Breast epithelium (tissue), 4 donors: ENCODE measurements around the gene ZNF865. TPM values are rescaled to one million over a fixed set of nuclear protein-coding genes. Genes with fewer than 3 reads are reported as not detected.

Source experiments
- DNase-seq, 2 donors: peaks; one replicate each; pipeline ENCODE4 v3.0.0-alpha.2; 2019; ENCODE audit warnings: low spot score in 2 of 2
- H3K27ac ChIP-seq, 2 donors: fragments of 200-600 bp; sonication (generic) in 1 of 2; one replicate each; pipeline ENCODE4 v1.5.1; 2016 to 2019; ENCODE audit warnings: mild to moderate bottlenecking in 1 of 2
- H3K27me3 ChIP-seq, 2 donors: fragments of 200-600 bp; sonication (generic) in 1 of 2; one replicate each; pipeline versions ENCODE4 v1.5.1 to v1.6.0; 2017 to 2019; ENCODE audit warnings: control low read depth in 1 of 2, mild to moderate bottlenecking in 1 of 2
- H3K36me3 ChIP-seq: fragments of 200-600 bp; one replicate; pipeline ENCODE4 v1.5.1; 2019
- H3K4me1 ChIP-seq, 2 donors: fragments of 200-600 bp; sonication (generic); one replicate each; pipeline ENCODE4 v1.5.1; 2016 to 2019; ENCODE audit warnings: control low read depth in 1 of 2
- H3K4me3 ChIP-seq, 3 donors: fragments of 200-600 bp; sonication (generic); 1 replicate in 2 of 3; 2 replicates in 1 of 3; pipeline ENCODE4 v1.5.1; 2016 to 2019; ENCODE audit warnings: mild to moderate bottlenecking in 3 of 3, moderate library complexity in 2 of 3
- H3K9me3 ChIP-seq, 2 donors: fragments of 200-600 bp; sonication (generic) in 1 of 2; one replicate each; pipeline ENCODE4 v1.5.1; 2016 to 2019; ENCODE audit warnings: control low read depth in 1 of 2
- POLR2A ChIP-seq: fragments of 450-650 bp; IDR thresholded peaks from one replicate; pipeline ENCODE4 v1.6.1; 2016; ENCODE audit warnings: antibody characterized with exemption, mild to moderate bottlenecking, moderate library complexity
- POLR2AphosphoS5 ChIP-seq, 3 donors: sonication (generic); formaldehyde crosslinking; IDR thresholded peaks; one replicate each; pipeline ENCODE4 v1.6.1; 2017; ENCODE audit warnings: antibody characterized with exemption in 3 of 3
- intact Hi-C: fragments of 100-400 bp; cut with DNase I; formaldehyde crosslinking; loops from one replicate; pipeline ENCODE4 v1.15.1; 2023; ENCODE audit warnings: low total_unique reads
- total RNA-seq, 3 donors: library from RNA; depleted of rRNA; stranded (reverse); fragments of >200 nt; gene quantifications; one replicate each; pipeline ENCODE4 v1.1.0, GENCODE V29; 2016
- TF ChIP-seq, protein P1 (sequence below), 3 donors: fragments of 450-650 bp; IDR thresholded peaks; one replicate each; pipeline ENCODE4 v1.5.1; 2016 to 2017; ENCODE audit warnings: antibody characterized with exemption in 3 of 3, mild to moderate bottlenecking in 3 of 3, moderate library complexity in 3 of 3

Gene ZNF865
- total RNA-seq, 3 donors from 2014 or later: 3.2 to 5.0 (median 3.9) TPM

DNA sequence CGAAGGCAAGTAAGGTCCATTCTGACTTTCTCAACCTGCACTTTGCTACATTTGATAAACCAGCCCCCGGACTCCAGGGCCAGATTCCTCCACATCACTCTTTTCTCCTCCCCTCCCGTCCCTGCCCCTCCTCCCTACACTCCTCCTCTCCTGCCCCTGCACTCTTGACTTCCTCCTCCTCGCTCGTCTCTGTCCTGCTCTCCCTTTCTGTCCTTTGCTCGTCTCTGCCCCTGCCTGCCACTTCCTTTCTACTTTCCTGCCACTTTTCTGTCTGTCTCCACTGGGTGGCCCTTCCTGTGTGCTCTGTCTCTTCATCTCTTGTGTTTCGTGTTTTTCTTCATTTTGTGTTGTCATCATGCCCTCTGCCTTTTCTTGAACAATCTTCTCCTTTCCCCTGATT lies 56.4 kb downstream of the ZNF865 start:
- Histone ChIP-seq H3K9me3 (no peaks in the 10 kb centered on the region), H3K27ac (no peak overlapping the region), H3K4me1 (peaks cover 14 to 26% of the 10 kb centered on the region in 2 donors), H3K36me3 (peaks cover 31% of the 10 kb centered on the region), H3K4me3 (no peak overlapping the region), H3K27me3 (no peaks in the 10 kb centered on the region)
- intact Hi-C loops: no loop called here
- DNase-seq: no peak
- no peak for TF ChIP-seq POLR2A
- no peak for TF ChIP-seq POLR2AphosphoS5 (IDR thresholded peaks at IDR 0.05)
- TF ChIP-seq, protein P1, sequence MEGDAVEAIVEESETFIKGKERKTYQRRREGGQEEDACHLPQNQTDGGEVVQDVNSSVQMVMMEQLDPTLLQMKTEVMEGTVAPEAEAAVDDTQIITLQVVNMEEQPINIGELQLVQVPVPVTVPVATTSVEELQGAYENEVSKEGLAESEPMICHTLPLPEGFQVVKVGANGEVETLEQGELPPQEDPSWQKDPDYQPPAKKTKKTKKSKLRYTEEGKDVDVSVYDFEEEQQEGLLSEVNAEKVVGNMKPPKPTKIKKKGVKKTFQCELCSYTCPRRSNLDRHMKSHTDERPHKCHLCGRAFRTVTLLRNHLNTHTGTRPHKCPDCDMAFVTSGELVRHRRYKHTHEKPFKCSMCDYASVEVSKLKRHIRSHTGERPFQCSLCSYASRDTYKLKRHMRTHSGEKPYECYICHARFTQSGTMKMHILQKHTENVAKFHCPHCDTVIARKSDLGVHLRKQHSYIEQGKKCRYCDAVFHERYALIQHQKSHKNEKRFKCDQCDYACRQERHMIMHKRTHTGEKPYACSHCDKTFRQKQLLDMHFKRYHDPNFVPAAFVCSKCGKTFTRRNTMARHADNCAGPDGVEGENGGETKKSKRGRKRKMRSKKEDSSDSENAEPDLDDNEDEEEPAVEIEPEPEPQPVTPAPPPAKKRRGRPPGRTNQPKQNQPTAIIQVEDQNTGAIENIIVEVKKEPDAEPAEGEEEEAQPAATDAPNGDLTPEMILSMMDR (IDR thresholded peaks at IDR 0.05): no peak

DNA sequence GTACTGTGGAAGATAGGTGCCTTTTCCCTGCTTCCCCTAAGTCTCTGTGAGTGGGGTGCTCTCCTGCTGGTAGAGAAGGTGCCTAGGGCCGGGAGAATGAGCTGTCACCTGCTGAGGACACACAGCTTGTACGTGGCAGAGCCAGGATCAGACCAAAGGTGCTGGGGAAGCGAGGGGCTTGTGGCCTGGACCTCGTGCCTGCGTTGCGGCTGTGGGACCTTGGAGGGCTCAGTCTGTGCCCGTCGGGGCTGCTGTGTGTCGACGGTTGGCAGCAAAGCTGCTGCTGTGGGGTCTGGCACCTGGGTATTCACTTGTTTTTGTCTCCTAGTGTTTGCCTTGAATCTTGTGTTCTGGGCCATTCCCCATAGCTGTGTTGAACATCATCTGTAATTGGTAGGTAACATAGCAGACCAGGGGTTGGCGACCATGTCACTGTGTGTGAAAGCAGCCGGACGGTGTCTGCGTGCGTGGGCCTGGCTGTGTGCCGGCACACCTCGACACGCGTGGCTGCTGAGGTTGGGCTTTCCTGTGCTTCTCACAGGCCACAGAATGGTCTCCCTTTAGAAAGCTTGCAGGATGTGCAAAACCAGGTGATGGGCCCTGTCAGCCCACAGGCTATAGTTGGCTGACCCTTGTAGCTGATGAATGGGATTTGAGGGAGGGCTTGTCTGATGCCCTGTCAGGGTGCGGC lies 58.5 kb downstream of the ZNF865 start:
- Histone ChIP-seq H3K9me3 (no peaks in the 10 kb centered on the region), H3K27me3 (no peaks in the 10 kb centered on the region), H3K36me3 (peaks cover 35% of the 10 kb centered on the region), H3K4me1 (peaks cover 3 to 4% of the 10 kb centered on the region in 2 donors), H3K27ac (no peak overlapping the region), H3K4me3 (no peak overlapping the region)
- intact Hi-C loops: no loop called here
- TF ChIP-seq, protein P1 (IDR thresholded peaks at IDR 0.05): no peak
- TF ChIP-seq POLR2A: no peak
- no peak for TF ChIP-seq POLR2AphosphoS5 (IDR thresholded peaks at IDR 0.05)
- DNase-seq: no peak

DNA sequence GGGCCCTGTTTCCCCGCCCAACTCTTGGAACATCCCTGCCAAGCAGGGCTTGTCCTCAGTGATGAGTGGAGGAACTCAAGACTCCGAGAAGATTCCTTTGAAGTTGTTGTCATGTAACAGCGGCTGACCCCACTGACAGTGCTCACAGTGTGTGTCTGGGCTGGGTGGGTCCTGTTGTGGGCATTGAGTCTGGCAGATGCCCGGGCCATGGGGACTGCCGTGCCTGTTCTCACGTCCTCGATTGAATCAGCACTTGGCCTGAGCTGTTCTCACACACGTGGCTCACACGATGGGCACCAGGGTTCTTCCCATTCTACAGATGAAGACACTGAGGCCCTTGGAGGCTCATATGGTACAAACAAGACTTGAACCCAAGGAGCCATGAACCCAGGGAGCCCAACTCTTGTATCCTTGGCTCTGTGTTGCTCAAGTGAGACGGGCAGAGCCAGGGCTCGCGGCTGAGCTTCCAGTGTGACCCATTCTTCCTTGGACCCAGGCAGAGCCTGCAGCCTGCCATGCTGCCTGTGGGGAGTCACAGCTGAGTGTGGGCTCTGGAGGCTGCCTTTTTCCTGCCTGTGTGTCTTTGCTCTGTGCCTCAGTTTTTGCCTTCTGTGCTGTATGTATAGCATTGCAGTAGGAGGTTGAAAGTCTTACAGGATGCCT lies 61.0 kb downstream of the ZNF865 start:
- Histone ChIP-seq H3K27me3 (no peaks in the 10 kb centered on the region), H3K27ac (no peak overlapping the region), H3K4me1 (no peaks in the 10 kb centered on the region), H3K9me3 (no peaks in the 10 kb centered on the region), H3K4me3 (no peak overlapping the region), H3K36me3 (peaks cover 40% of the 10 kb centered on the region)
- no peak for DNase-seq
- TF ChIP-seq POLR2A (no peak), POLR2AphosphoS5 (IDR thresholded peaks at IDR 0.05) (no peak)
- TF ChIP-seq, protein P1 (IDR thresholded peaks at IDR 0.05): no peak
- intact Hi-C loops: no loop called here

Other genes starting within 250 kb of the ZNF865 start
- not detected for gene GARIN5B, start 242.4 kb upstream of the ZNF865 start, total RNA-seq
- 1 to 10 TPM in 1 of 3 donors, under 1 TPM in 1, not detected in 1; 0.29 to 1.3 TPM for gene IL11, start 235.2 kb upstream of the ZNF865 start, total RNA-seq
- not detected for gene TMEM190, start 228.8 kb upstream of the ZNF865 start, total RNA-seq
- gene TMEM238, start 221.4 kb upstream of the ZNF865 start, total RNA-seq: 10 to 100 TPM in 1 of 3 donors, 1 to 10 TPM in 2; 4.5 to 12.7 (median 9.8) TPM
- gene RPL28, start 219.7 kb upstream of the ZNF865 start, total RNA-seq: 100 to 1,000 TPM; 462 to 673 (median 471) TPM
- 1 to 10 TPM; 7.2 to 9.0 (median 8.9) TPM for gene UBE2S, start 197.9 kb upstream of the ZNF865 start, total RNA-seq
- gene SHISA7, start 162.3 kb upstream of the ZNF865 start, total RNA-seq: under 1 TPM in 1 of 3 donors, not detected in 2; 0.29 TPM
- gene ISOC2, start 144.0 kb upstream of the ZNF865 start, total RNA-seq: 10 to 100 TPM; 42.7 to 71.5 (median 57.0) TPM
- gene C19orf85, start 140.9 kb upstream of the ZNF865 start, total RNA-seq: not detected
- 1 to 10 TPM; 2.1 to 4.4 (median 4.3) TPM for gene ZNF628, start 129.0 kb upstream of the ZNF865 start, total RNA-seq
- 10 to 100 TPM in 2 of 3 donors, 1 to 10 TPM in 1; 1.9 to 11.3 (median 10.8) TPM for gene NAT14, start 120.5 kb upstream of the ZNF865 start, total RNA-seq
- gene SSC5D, start 117.2 kb upstream of the ZNF865 start, total RNA-seq: 1 to 10 TPM; 3.6 to 7.2 (median 3.8) TPM
- gene SBK2, start 68.5 kb upstream of the ZNF865 start, total RNA-seq: not detected
- gene SBK3, start 60.1 kb upstream of the ZNF865 start, total RNA-seq: 1 to 10 TPM in 1 of 3 donors, not detected in 2; 1.3 TPM
- 1 to 10 TPM; 1.6 to 2.3 (median 1.6) TPM for gene ZNF579, start 24.8 kb upstream of the ZNF865 start, total RNA-seq
- gene FIZ1, start 6.1 kb upstream of the ZNF865 start, total RNA-seq: 1 to 10 TPM; 3.7 to 7.5 (median 6.1) TPM
- gene ZNF524, start 5.4 kb upstream of the ZNF865 start, total RNA-seq: 10 to 100 TPM; 22.3 to 25.6 (median 25.4) TPM
- gene ZNF784, start 18.9 kb downstream of the ZNF865 start, total RNA-seq: 1 to 10 TPM; 2.6 to 6.7 (median 4.9) TPM
- 10 to 100 TPM; 21.0 to 24.3 (median 22.4) TPM for gene ZNF580, start 35.4 kb downstream of the ZNF865 start, total RNA-seq
- 10 to 100 TPM; 10.7 to 16.8 (median 16.7) TPM for gene ZNF581, start 38.0 kb downstream of the ZNF865 start, total RNA-seq
- gene CCDC106, start 42.6 kb downstream of the ZNF865 start, total RNA-seq: 10 to 100 TPM in 2 of 3 donors, 1 to 10 TPM in 1; 7.9 to 10.5 (median 10.2) TPM
- 10 to 100 TPM; 82.5 to 93.4 (median 85.3) TPM for gene U2AF2, start 49.4 kb downstream of the ZNF865 start, total RNA-seq
- 10 to 100 TPM; 22.2 to 47.2 (median 27.5) TPM for gene EPN1, start 69.6 kb downstream of the ZNF865 start, total RNA-seq
- not detected for gene NLRP9, start 132.8 kb downstream of the ZNF865 start, total RNA-seq
- gene RFPL4A, start 153.4 kb downstream of the ZNF865 start, total RNA-seq: not detected
- not detected for gene RFPL4AL1, start 163.5 kb downstream of the ZNF865 start, total RNA-seq
- gene NLRP11, start 226.4 kb downstream of the ZNF865 start, total RNA-seq: under 1 TPM in 1 of 3 donors, not detected in 2; 0.33 TPM
- not detected for gene NLRP4, start 230.9 kb downstream of the ZNF865 start, total RNA-seq